Transverse colon (tissue), 4 donors: ENCODE data around the gene CCDC102B. TPM values are rescaled to one million over a fixed set of nuclear protein-coding genes. Genes with fewer than 3 reads are reported as not detected.

ENCODE experiments used
- DNase-seq: peaks from one replicate; pipeline ENCODE4 v3.0.0-alpha.2; 2019
- H3K27ac ChIP-seq, 4 donors: fragments of 200-600 bp; sonication (generic); 2 replicates each; pipeline ENCODE4 v1.5.1; 2016 to 2018; ENCODE audit warnings: inconsistent platforms in 4 of 4
- H3K27me3 ChIP-seq: fragments of 200-600 bp; sonication (generic); 2 replicates; pipeline ENCODE4 v1.5.1; 2017; ENCODE audit warnings: inconsistent platforms
- H3K36me3 ChIP-seq, 4 donors: fragments of 200-600 bp; sonication (generic); 2 replicates each; pipeline ENCODE4 v1.5.1; 2017 to 2019; ENCODE audit warnings: inconsistent platforms in 4 of 4
- H3K4me1 ChIP-seq, 4 donors: fragments of 200-600 bp; sonication (generic); 2 replicates each; pipeline ENCODE4 v1.5.1; 2017 to 2020; ENCODE audit warnings: inconsistent platforms in 4 of 4
- H3K4me3 ChIP-seq, 4 donors: fragments of 200-600 bp; sonication (generic); 1 replicate in 1 of 4; 2 replicates in 3 of 4; pipeline versions ENCODE4 v1.5.1 to v1.6.1; 2017 to 2019; ENCODE audit warnings: inconsistent platforms in 4 of 4
- H3K9me3 ChIP-seq, 2 donors: fragments of 200-600 bp; sonication (generic); 2 replicates each; pipeline ENCODE4 v1.5.1; 2017 to 2019; ENCODE audit warnings: inconsistent platforms in 2 of 2
- EP300 ChIP-seq: sonication (generic); formaldehyde crosslinking; IDR thresholded peaks from one replicate; pipeline ENCODE4 v1.6.1; 2017; ENCODE audit warnings: antibody characterized with exemption, low read depth
- POLR2A ChIP-seq: fragments of 450-650 bp; IDR thresholded peaks from one replicate; pipeline ENCODE4 v1.6.1; 2016; ENCODE audit warnings: antibody characterized with exemption, mild to moderate bottlenecking, moderate library complexity
- POLR2AphosphoS5 ChIP-seq, 3 donors: sonication (generic); formaldehyde crosslinking; IDR thresholded peaks; one replicate each; pipeline ENCODE4 v1.6.1; 2016; ENCODE audit warnings: antibody characterized with exemption in 3 of 3
- WGBS, 2 donors: methylation state at CpG; one replicate each; pipeline ENCODE4 v1.1.5; 2018; ENCODE audit warnings: low coverage in 1 of 2; 5-methylcytosine and 5-hydroxymethylcytosine counted together
- in situ Hi-C, 4 donors: fragments of 200-750 bp; cut with MboI; loops; one replicate each; pipeline versions ENCODE4 v1.15.0 to v1.15.1; 2017; ENCODE audit warnings: low sequenced_read_pairs in 3 of 4, low pct_ligation_motif_present in 1 of 4, low pct_unique_long_range_greater_than_20kb in 1 of 4
- intact Hi-C: fragments of 100-400 bp; cut with DNase I; formaldehyde crosslinking; loops from one replicate; pipeline ENCODE4 v1.15.1; 2023; ENCODE audit warnings: low total_unique reads
- total RNA-seq, 4 donors: library from RNA; depleted of rRNA; stranded (reverse); fragments of >200 nt; gene quantifications; one replicate each; pipeline ENCODE4 v1.1.0, GENCODE V29; 2016
- TF ChIP-seq, protein P1 (sequence below), 5 experiments: fragments of 200-600 bp in 3 of 5; fragments of 450-650 bp in 2 of 5; sonication (generic) in 3 of 5; IDR thresholded peaks; 1 replicate in 2 of 5; 2 replicates in 3 of 5; pipeline ENCODE4 v1.5.1; 2016 to 2017; ENCODE audit warnings: antibody characterized with exemption in 5 of 5, inconsistent platforms in 3 of 5, mild to moderate bottlenecking in 2 of 5, moderate library complexity in 1 of 5

Gene CCDC102B
- total RNA-seq, 4 donors from 2014 or later = 1.5 to 6.0 (median 4.6) TPM

DNA sequence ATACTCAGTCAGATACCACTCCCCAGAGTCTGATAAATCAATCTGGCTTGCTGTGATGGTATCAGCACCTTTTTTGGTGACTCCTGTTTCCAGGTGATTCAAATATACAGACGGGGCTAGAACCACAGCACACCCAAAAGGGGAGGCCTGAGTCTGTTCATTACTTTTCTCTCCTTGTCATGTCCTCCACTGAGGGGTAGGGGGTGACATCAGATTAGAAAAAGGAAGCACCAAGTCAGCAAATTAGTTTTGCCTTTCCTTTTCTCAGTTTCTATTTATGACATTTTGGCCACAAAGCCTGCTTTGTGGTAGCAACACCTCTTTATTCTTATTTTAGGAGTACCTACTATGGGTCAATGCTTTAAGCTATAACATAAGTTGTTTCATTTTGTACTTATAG is 127.4 kb downstream of the CCDC102B start:
- H3K4me3 ChIP-seq = no peak overlapping the region
- in situ Hi-C loops (no loop called here), intact Hi-C loops (no loop called here)
- H3K27me3 ChIP-seq = no peaks in the 10 kb centered on the region
- DNase-seq = no peak
- H3K4me1 ChIP-seq = no peaks in the 10 kb centered on the region
- TF ChIP-seq EP300 (no peak), POLR2AphosphoS5 (IDR thresholded peaks at IDR 0.05) (no peak), POLR2A (no peak)
- TF ChIP-seq, protein P1, sequence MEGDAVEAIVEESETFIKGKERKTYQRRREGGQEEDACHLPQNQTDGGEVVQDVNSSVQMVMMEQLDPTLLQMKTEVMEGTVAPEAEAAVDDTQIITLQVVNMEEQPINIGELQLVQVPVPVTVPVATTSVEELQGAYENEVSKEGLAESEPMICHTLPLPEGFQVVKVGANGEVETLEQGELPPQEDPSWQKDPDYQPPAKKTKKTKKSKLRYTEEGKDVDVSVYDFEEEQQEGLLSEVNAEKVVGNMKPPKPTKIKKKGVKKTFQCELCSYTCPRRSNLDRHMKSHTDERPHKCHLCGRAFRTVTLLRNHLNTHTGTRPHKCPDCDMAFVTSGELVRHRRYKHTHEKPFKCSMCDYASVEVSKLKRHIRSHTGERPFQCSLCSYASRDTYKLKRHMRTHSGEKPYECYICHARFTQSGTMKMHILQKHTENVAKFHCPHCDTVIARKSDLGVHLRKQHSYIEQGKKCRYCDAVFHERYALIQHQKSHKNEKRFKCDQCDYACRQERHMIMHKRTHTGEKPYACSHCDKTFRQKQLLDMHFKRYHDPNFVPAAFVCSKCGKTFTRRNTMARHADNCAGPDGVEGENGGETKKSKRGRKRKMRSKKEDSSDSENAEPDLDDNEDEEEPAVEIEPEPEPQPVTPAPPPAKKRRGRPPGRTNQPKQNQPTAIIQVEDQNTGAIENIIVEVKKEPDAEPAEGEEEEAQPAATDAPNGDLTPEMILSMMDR (IDR thresholded peaks at IDR 0.05) = no peak
- WGBS, 2 donors = 22 to 33% methylated on average over 1 of the region's 1 CpG
- no peaks in the 10 kb centered on the region for H3K36me3 ChIP-seq
- no peak overlapping the region for H3K27ac ChIP-seq
- H3K9me3 ChIP-seq = no peaks in the 10 kb centered on the region

DNA sequence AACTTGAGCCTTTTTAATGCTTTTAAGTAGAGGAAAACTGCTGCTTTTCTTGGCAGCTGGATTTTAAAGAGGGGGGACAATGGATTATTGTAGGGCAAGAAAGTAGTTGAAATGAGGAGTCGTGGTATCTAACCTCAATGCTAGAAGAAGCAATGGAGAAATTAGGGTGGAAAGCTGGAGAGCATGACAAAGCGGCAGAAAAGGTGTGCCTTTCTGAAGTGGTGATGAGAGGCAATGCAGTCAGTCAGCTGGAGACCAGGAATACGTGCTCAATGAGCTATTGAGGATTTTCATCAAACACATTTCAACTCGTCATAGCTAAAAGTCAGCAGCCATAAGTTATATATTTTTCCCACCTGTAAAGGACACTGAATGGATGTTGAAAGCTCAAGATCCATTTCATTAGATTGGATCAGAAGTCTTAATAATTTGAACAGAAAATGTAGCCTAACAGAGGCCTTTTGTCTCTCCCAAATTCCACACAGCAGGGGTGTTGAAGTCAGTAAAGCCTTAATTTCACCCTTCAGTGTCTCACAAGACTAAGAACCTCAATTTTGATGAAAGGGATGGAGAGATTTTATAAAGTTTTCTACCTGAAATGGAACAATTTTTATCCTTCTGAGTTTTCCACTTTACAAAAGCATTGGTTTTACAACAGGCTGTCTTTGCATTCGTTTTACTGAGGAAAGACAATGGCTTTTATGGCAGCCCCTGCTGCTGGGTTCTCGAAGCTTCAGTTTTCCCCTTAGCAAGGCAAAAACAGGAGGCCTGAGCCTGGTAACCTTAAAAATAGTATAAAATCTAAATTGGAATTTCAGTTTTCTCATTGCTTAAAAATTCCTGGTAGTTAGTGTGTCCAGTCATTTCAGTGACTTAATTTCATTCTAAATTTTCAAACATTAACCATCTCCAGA is 131.1 kb downstream of the CCDC102B start:
- H3K36me3 ChIP-seq = no peaks in the 10 kb centered on the region
- no peak for TF ChIP-seq POLR2AphosphoS5 (IDR thresholded peaks at IDR 0.05)
- TF ChIP-seq, protein P1 (IDR thresholded peaks at IDR 0.05) = no peak
- TF ChIP-seq EP300 = no peak
- TF ChIP-seq POLR2A = no peak
- no peaks in the 10 kb centered on the region for H3K27me3 ChIP-seq
- in situ Hi-C loops = no loop called here
- no peaks in the 10 kb centered on the region for H3K4me1 ChIP-seq
- no peak for DNase-seq
- no peak overlapping the region for H3K4me3 ChIP-seq
- H3K27ac ChIP-seq = no peak overlapping the region
- intact Hi-C loops = no loop called here
- 65 to 68% methylated on average over 6 of the region's 6 CpGs for whole genome bisulfite sequencing, 2 donors
- H3K9me3 ChIP-seq = no peaks in the 10 kb centered on the region

DNA sequence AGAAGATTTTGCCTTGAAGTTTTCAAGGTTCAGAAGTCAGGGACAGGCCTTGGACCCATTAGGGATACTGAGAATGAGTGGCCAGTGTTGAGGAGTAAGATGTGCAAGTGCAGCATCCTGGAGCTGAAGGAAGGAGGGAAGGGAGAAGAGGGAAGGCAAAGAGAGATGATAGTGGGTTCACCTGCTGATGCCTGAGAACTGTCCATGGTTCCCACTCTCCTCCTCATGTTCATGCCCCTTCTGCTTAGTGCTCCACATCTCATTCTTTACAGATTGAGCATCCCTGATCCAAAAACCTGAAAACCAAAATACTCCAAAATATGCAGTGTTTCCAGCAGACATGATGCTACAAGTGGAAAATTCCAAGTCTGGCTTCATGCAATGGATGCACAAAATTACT is 137.8 kb downstream of the CCDC102B start:
- in situ Hi-C loops = no loop called here
- Histone ChIP-seq H3K36me3 (no peaks in the 10 kb centered on the region), H3K4me1 (no peaks in the 10 kb centered on the region), H3K4me3 (no peak overlapping the region), H3K27me3 (no peaks in the 10 kb centered on the region), H3K9me3 (no peaks in the 10 kb centered on the region), H3K27ac (no peak overlapping the region)
- TF ChIP-seq, protein P1 (IDR thresholded peaks at IDR 0.05) = no peak
- no peak for TF ChIP-seq EP300
- TF ChIP-seq POLR2AphosphoS5 (IDR thresholded peaks at IDR 0.05) = no peak
- no peak for TF ChIP-seq POLR2A
- DNase-seq = no peak
- intact Hi-C loops = no loop called here

DNA sequence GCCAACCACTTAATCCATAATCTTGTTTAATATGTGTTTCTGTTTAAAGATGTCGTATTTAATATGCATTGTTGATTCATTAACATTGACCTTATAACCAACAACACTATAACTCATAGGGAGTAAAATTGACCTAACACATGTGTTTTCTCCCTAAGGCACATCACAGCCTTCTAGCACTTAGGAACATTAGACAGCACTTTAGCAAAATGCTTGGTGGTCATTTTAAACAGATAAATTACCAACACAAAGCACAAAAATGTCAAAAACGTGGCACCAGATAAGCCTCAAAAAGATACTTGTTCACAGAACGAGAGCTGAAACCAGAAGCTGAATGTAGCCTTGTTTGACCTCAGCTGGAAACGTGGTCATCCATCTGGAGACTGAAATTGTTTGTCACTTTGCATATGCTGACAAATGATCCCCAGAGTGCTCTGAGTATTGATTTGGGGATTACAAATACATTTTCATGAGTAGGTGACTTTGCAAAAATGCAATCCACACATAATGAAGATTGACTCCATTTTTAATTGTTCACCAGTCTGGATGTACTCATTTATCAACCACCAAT is 139.2 kb downstream of the CCDC102B start:
- H3K27me3 ChIP-seq = no peaks in the 10 kb centered on the region
- intact Hi-C loops = no loop called here
- no peaks in the 10 kb centered on the region for H3K4me1 ChIP-seq
- 48 to 55% methylated on average over 4 of the region's 4 CpGs for WGBS, 2 donors
- DNase-seq = no peak
- no peak overlapping the region for H3K4me3 ChIP-seq
- TF ChIP-seq POLR2A (no peak), EP300 (no peak), POLR2AphosphoS5 (IDR thresholded peaks at IDR 0.05) (no peak)
- TF ChIP-seq, protein P1 (IDR thresholded peaks at IDR 0.05) = no peak
- H3K36me3 ChIP-seq = no peaks in the 10 kb centered on the region
- no peak overlapping the region for H3K27ac ChIP-seq
- in situ Hi-C loops = no loop called here
- H3K9me3 ChIP-seq = no peaks in the 10 kb centered on the region
